Epithelial cell of esophagus (primary cell): ENCODE results near the gene B4GALNT3.

Experiments
- DNase-seq: peaks from one replicate; pipeline ENCODE4 v3.0.0; 2010; ENCODE audit warnings: low read depth
- H3K4me3 ChIP-seq: 2 replicates; pipeline ENCODE4 v1.5.1; 2011; ENCODE audit warnings: mild to moderate bottlenecking, low read length, control low read depth
- TF ChIP-seq, protein P1 (sequence below): IDR thresholded peaks from 2 replicates; pipeline ENCODE4 v1.5.1; 2011; ENCODE audit warnings: low read depth, mild to moderate bottlenecking, low read length, control low read depth, inconsistent platforms; ENCODE audit not compliant: insufficient read depth; ENCODE audit errors: missing control alignments

Gene B4GALNT3

DNA sequence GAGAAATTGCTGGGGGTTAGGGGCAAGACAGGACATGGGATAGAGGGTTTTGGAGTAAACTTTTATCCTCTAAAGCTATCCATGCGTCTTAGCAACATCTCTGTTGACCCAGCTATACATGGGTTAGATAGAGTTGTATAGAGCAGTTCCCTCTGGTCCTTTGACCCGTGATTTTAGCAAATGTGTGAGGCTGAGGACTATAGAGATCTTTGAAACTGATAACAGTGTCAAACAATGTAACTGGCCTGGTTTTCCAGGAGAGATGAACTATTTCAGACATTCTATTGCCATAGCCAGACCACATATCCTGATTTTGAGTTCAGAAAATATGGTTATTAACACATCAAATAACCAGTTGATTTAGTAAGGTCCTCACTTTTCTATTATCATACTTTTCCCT is 60.4 kb downstream of the B4GALNT3 start:
- no peak overlapping the region for H3K4me3 ChIP-seq
- no peak for DNase-seq
- TF ChIP-seq, protein P1, sequence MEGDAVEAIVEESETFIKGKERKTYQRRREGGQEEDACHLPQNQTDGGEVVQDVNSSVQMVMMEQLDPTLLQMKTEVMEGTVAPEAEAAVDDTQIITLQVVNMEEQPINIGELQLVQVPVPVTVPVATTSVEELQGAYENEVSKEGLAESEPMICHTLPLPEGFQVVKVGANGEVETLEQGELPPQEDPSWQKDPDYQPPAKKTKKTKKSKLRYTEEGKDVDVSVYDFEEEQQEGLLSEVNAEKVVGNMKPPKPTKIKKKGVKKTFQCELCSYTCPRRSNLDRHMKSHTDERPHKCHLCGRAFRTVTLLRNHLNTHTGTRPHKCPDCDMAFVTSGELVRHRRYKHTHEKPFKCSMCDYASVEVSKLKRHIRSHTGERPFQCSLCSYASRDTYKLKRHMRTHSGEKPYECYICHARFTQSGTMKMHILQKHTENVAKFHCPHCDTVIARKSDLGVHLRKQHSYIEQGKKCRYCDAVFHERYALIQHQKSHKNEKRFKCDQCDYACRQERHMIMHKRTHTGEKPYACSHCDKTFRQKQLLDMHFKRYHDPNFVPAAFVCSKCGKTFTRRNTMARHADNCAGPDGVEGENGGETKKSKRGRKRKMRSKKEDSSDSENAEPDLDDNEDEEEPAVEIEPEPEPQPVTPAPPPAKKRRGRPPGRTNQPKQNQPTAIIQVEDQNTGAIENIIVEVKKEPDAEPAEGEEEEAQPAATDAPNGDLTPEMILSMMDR, result no peak

DNA sequence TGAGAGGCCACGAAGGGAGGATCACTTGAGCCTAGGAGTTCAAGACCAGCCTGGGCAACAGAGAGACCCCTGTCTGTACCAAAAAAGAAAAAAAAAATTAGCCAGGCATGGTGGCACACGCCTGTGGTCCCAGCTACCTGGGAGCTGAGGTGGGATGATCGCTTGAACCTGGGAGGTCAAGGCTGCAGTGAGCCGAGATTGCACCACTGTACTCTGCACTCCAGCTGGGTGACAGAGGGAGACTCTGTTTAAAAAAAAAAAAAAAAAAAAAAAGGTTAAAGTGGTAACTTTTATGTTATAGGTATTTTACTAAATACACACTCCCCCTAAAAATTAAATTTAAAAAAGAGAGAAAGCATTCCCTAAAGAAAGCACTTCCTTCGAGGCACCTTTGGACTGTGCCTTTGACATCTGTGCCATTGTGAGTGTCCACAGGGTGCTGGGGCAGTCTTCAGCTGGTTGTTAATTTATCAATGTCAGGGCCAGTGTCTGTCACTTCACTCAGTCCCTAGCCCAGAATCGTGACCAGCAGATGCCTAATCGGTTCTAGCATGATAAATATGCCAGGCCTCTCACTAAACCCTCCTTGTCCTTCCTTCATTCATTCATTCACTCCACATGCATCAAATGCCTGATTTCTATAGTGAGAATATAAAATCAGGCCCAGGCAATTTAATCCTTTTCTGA is 63.1 kb downstream of the B4GALNT3 start:
- DNase-seq, result no peak
- TF ChIP-seq, protein P1, result no peak
- H3K4me3 ChIP-seq, result no peak overlapping the region

DNA sequence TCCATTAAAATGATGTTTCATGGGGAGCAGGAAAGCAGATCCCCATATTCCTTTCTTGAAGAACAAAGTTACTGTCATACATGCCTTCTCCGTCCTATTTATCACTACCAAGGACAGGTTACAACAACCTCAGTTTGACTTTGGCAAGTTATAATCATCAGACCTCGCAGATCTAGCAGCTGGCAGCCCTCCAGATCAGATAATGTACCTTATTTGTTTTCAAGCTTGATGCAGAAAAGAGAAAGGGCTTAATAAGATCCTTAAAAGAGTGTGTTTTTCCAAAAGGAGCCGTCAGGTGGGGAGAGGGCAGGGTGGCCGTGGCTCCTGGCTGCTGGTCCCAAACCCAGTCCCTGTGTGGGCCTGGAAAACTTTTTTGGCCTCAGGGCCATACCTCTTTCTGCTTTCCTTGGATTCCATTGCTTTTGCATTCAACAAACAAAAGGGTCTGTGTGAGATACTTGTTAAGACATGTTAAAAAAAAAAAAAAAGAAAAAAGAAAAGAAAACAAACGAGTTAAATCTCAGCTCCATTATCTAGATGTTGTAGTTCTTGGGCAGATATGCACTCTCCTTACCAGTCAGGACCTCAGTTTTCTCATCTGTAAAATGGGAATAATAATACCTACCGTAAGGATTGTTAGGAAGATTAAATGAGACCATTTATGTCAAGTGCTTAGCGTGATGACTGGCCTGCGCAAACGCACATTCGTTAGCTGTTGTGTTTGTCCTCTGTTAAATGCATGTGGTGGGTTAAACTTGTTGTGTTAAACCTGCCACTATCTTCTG is 64.6 kb downstream of the B4GALNT3 start:
- TF ChIP-seq, protein P1, result no peak
- DNase-seq, result peak; percentile 36
- H3K4me3 ChIP-seq, result no peak overlapping the region

DNA sequence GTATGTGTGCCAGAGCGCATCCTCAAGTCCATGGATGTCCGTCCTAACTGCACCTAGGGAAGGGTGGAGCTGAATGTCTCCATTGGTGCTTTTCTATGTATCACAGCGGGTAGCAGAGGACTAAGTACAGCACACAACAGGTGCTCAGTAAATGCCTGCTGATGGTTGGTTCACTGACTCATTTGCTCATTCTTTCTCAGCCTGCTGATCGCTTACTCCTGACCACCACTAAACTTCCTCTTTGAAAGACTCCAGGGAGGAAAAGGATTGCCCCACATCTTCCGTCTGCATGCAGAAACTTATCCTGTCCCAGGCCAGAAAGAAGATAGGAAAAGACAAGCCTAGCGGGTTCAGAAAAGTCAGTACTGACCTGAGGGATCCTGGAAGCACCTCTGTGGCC is 66.3 kb downstream of the B4GALNT3 start:
- DNase-seq, result peak; percentile 82
- TF ChIP-seq, protein P1, result no peak
- no peak overlapping the region for H3K4me3 ChIP-seq

DNA sequence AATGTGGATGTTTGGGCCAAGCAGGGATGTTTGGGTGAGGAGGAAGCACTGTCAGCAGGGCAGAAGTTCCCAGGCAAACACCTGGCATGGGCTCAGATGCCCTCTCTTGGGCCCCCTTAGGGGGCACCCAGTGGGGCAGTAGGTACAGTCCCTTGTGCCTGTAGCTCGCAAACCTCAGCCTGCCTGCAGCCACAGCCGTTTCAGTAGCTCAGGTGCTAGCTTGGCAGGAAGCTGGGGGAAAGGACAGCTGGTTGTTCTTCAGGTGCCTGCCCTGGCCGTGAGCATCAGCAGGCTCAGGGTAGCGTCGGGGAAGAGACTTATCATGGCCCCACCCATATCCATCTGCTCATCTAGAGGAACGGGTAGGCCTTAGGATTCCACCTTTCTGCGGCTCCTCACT is 67.5 kb downstream of the B4GALNT3 start:
- H3K4me3 ChIP-seq, result no peak overlapping the region
- no peak for DNase-seq
- TF ChIP-seq, protein P1, result no peak

DNA sequence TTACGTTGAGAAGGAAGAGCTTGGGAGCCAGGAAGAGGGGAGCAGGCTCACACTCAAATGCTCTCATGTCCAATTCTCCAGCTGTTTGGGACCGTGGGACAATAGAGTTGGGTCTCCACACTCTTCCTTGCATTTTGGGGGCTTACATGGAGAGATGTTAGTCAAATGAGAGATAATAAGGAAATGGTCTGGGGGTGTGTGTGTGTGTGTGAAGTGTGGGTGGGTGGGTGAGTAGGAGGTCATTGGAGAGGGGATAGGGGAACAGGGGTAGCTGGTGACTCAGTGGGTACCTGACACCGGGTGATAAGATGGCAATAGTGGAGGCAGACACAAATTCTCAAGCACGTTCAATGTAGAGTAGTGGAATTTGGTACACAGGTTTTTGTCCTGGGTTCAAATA is 68.0 kb downstream of the B4GALNT3 start:
- no peak for DNase-seq
- TF ChIP-seq, protein P1, result no peak
- H3K4me3 ChIP-seq, result no peak overlapping the region

DNA sequence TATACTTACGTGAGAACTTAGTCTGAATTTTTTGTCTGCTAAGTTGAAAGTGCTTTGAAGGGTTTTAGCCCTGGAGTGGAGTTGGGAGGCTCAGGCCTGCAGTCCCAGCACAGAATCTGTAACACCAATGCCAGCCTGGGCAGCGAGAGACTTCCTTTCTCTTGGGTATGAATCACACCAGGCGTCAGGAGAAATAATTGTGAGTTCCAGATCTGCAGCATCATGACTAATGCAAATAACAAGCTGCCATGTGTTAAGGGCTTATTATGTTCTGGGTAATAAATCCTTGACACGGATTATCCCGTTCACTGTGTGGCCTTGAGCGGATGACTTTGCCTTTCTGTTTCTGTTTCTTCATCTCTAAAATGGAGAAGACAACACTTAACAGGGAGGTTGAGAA is 70.6 kb downstream of the B4GALNT3 start:
- H3K4me3 ChIP-seq, result no peak overlapping the region
- TF ChIP-seq, protein P1, result no peak
- peak; percentile 95 for DNase-seq
